Heart right ventricle (tissue), 16 donors: Measurements from ENCODE around the gene ACSF2. TPM values are rescaled to one million over a fixed set of nuclear protein-coding genes. Genes with fewer than 3 reads are reported as not detected.

Experiments used
- ATAC-seq, 8 donors: fragments of 200-7000 bp; cut with Tn5 transposase; one replicate each; pipeline ENCODE4 v1.9.1; 2020; ENCODE audit warnings: mild to moderate bottlenecking in 8 of 8, moderate library complexity in 8 of 8, moderate number of reproducible peaks in 1 of 8
- DNase-seq, 2 donors: peaks; one replicate each; pipeline ENCODE4 v3.0.0-alpha.2; 2020
- H3K27ac ChIP-seq, 10 donors: fragments of 200-600 bp; sonication (generic) in 2 of 10; one replicate each; pipeline versions ENCODE4 v1.5.0 to v1.8.0; 2020 to 2022; ENCODE audit warnings: mild to moderate bottlenecking in 3 of 10
- H3K27me3 ChIP-seq, 7 donors: fragments of 200-600 bp; one replicate each; pipeline ENCODE4 v1.8.0; 2021 to 2022; ENCODE audit warnings: mild to moderate bottlenecking in 2 of 7
- H3K36me3 ChIP-seq, 9 donors: fragments of 200-600 bp; sonication (generic) in 1 of 9; one replicate each; pipeline versions ENCODE4 v1.5.0 to v1.8.0; 2020 to 2022; ENCODE audit warnings: mild to moderate bottlenecking in 2 of 9
- H3K4me1 ChIP-seq, 9 donors: fragments of 200-600 bp; sonication (generic) in 1 of 9; one replicate each; pipeline versions ENCODE4 v1.5.0 to v1.8.0; 2020 to 2022; ENCODE audit warnings: mild to moderate bottlenecking in 4 of 9
- H3K4me3 ChIP-seq, 10 donors: fragments of 200-600 bp; sonication (generic) in 2 of 10; one replicate each; pipeline versions ENCODE4 v1.5.0 to v1.8.0; 2020 to 2022; ENCODE audit warnings: mild to moderate bottlenecking in 7 of 10, moderate library complexity in 2 of 10
- H3K9me3 ChIP-seq, 11 donors: fragments of 200-600 bp in 10 of 11; sonication (generic) in 2 of 11; one replicate each; pipeline versions ENCODE4 v1.5.0 to v1.8.0; 2013 to 2022; ENCODE audit warnings: mild to moderate bottlenecking in 2 of 11, control low read depth in 1 of 11, moderate library complexity in 1 of 11
- WGBS, 2 donors: extraction: QIAGEN DNeasy Blood & Tissue Kit; methylation state at CpG; one replicate each; pipeline ENCODE4 v1.1.7; 2013; ENCODE audit warnings: inconsistent platforms in 1 of 2; 5-methylcytosine and 5-hydroxymethylcytosine counted together
- intact Hi-C, 10 donors: fragments of 100-400 bp; cut with DNase I; formaldehyde crosslinking; loops; one replicate each; pipeline versions ENCODE4 v1.11.1 to v1.14.2; 2022
- polyA plus RNA-seq, 2 donors: library from polyadenylated mRNA; stranded (reverse); fragments of 200-250 nt; gene quantifications; one replicate each; pipeline ENCODE4 v1.2.3, GENCODE V29; 2013
- total RNA-seq, 10 donors: library from RNA; stranded (reverse); fragmentation: NEBNext Ultra II Directional in 3 of 10; extraction: Animal tissue kit (Norgen Biotek cat#: 25700) in 3 of 10; gene quantifications; one replicate each; pipeline versions ENCODE4 v1.2.1 to v1.2.4, GENCODE V29; 2021 to 2023
- TF ChIP-seq, protein P1 (sequence below), 9 donors: fragments of 200-600 bp; sonication (generic) in 2 of 9; IDR thresholded peaks; one replicate each; pipeline versions ENCODE4 v1.5.0 to v1.8.0; 2021 to 2022; ENCODE audit warnings: antibody characterized with exemption in 9 of 9, mild to moderate bottlenecking in 5 of 9, moderate library complexity in 1 of 9
- donor health status: Arrhythmogenic right ventricular cardiomyopathy.
- donor health status: ischemic (EF 13 %, LVEDD 7.1; RV severe dilation, severe dysfunction).
- donor health status: healthy with polysubstance abuse.
- donor health status: DM: no; HTN: yes; CAD: no.
- donor health status: DM: no; HTN: no; CAD: no.
- donor health status: ischemic (EF 25% LVEDD 6.9; RV normal size, moderate dysfunction).
- donor health status: ischemic (EF 25% LVEDD 5.7; RV mildly dilated, moderate dysfunction).
- donor health status: healthy.
- donor health status: DM: yes; HTN: yes; CAD: no.
- donor health status: Ischemic cardiomyopathy.
- donor health status: ischemic (EF 35%, LVEDD 5.7; RV mildly dilated, moderate dysfunction).
- donor health status: nonischemic (EF 11% LVEDD 7.7; RV severe dilation, severe dysfunction).
- donor health status: DM: yes; HTN: yes; CAD: no.
- donor health status: PGD.
- donor health status: ischemic (EF 29% LVEDD 5.4; RV normal size, mild dysfunction).
- donor health status: nonischemic (EF 23%, LVEDD 6.1; RV moderate dilation, normal function).

ACSF2 gene
- total and polyA plus RNA-seq, 12 donors = 7.9 to 45.0 (median 19.7) TPM

GRCh38 chr17:50523208-50523607 is 97.2 kb downstream of the ACSF2 start:
- no peaks in the 10 kb centered on the region for H3K9me3 ChIP-seq
- H3K4me3 ChIP-seq = no peak overlapping the region
- H3K27ac ChIP-seq = no peak overlapping the region
- TF ChIP-seq, protein P1, sequence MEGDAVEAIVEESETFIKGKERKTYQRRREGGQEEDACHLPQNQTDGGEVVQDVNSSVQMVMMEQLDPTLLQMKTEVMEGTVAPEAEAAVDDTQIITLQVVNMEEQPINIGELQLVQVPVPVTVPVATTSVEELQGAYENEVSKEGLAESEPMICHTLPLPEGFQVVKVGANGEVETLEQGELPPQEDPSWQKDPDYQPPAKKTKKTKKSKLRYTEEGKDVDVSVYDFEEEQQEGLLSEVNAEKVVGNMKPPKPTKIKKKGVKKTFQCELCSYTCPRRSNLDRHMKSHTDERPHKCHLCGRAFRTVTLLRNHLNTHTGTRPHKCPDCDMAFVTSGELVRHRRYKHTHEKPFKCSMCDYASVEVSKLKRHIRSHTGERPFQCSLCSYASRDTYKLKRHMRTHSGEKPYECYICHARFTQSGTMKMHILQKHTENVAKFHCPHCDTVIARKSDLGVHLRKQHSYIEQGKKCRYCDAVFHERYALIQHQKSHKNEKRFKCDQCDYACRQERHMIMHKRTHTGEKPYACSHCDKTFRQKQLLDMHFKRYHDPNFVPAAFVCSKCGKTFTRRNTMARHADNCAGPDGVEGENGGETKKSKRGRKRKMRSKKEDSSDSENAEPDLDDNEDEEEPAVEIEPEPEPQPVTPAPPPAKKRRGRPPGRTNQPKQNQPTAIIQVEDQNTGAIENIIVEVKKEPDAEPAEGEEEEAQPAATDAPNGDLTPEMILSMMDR (IDR thresholded peaks at IDR 0.05) = no peak
- intact Hi-C loops = no loop called here
- peaks cover 0 to 6% (median 0%) of the 10 kb centered on the region in 9 donors for H3K4me1 ChIP-seq
- ATAC-seq (no peak), DNase-seq (no peak)
- WGBS, 2 donors = 86 to 89% methylated on average over 2 of the region's 2 CpGs
- H3K36me3 ChIP-seq = no peaks in the 10 kb centered on the region
- H3K27me3 ChIP-seq = no peaks in the 10 kb centered on the region

Other genes starting within 250 kb of the ACSF2 start
- 100 to 1,000 TPM in 1 of 10 donors, 10 to 100 TPM in 9; 31.7 to 455 (median 45.9) TPM for gene COL1A1, start 224.6 kb upstream of the ACSF2 start, total RNA-seq
- 10 to 100 TPM; 30.2 to 81.5 TPM for gene COL1A1, start 224.6 kb upstream of the ACSF2 start, polyA plus RNA-seq
- not detected for gene TMEM92, start 151.8 kb upstream of the ACSF2 start, total RNA-seq
- gene TMEM92, start 151.8 kb upstream of the ACSF2 start, polyA plus RNA-seq = under 1 TPM in 1 of 2 donors, not detected in 1; 0.04 TPM
- gene XYLT2, start 80.1 kb upstream of the ACSF2 start, total RNA-seq = 10 to 100 TPM; 11.2 to 17.1 (median 11.9) TPM
- 10 to 100 TPM in 1 of 2 donors, 1 to 10 TPM in 1; 8.1 to 14.6 TPM for gene XYLT2, start 80.1 kb upstream of the ACSF2 start, polyA plus RNA-seq
- gene MRPL27, start 53.0 kb upstream of the ACSF2 start, total RNA-seq = 10 to 100 TPM; 54.8 to 90.0 (median 63.0) TPM
- 100 to 1,000 TPM; 241 to 253 TPM for gene MRPL27, start 53.0 kb upstream of the ACSF2 start, polyA plus RNA-seq
- 1 to 10 TPM in 2 of 10 donors, under 1 TPM in 8; 0.25 to 1.8 (median 0.67) TPM for gene EME1, start 53.0 kb upstream of the ACSF2 start, total RNA-seq
- gene EME1, start 53.0 kb upstream of the ACSF2 start, polyA plus RNA-seq = under 1 TPM; 0.20 to 0.51 TPM
- 10 to 100 TPM; 19.2 to 48.3 (median 24.7) TPM for gene LRRC59, start 28.7 kb upstream of the ACSF2 start, total RNA-seq
- 10 to 100 TPM; 11.4 to 83.1 TPM for gene LRRC59, start 28.7 kb upstream of the ACSF2 start, polyA plus RNA-seq
- under 1 TPM in 3 of 10 donors, not detected in 7; 0.13 to 0.74 (median 0.20) TPM for gene CHAD, start 42.7 kb downstream of the ACSF2 start, total RNA-seq
- under 1 TPM in 1 of 2 donors, not detected in 1; 0.44 TPM for gene CHAD, start 42.7 kb downstream of the ACSF2 start, polyA plus RNA-seq
- 10 to 100 TPM; 36.2 to 52.3 (median 45.5) TPM for gene RSAD1, start 52.6 kb downstream of the ACSF2 start, total RNA-seq
- 10 to 100 TPM; 31.8 to 47.9 TPM for gene RSAD1, start 52.6 kb downstream of the ACSF2 start, polyA plus RNA-seq
- 1 to 10 TPM in 4 of 10 donors, under 1 TPM in 6; 0.19 to 1.6 (median 0.59) TPM for gene MYCBPAP, start 82.2 kb downstream of the ACSF2 start, total RNA-seq
- under 1 TPM; 0.17 to 0.80 TPM for gene MYCBPAP, start 82.2 kb downstream of the ACSF2 start, polyA plus RNA-seq
- gene EPN3, start 106.5 kb downstream of the ACSF2 start, total RNA-seq = 10 to 100 TPM in 5 of 10 donors, 1 to 10 TPM in 5; 5.2 to 21.5 (median 10.1) TPM
- 10 to 100 TPM in 1 of 2 donors, 1 to 10 TPM in 1; 3.0 to 18.9 TPM for gene EPN3, start 106.5 kb downstream of the ACSF2 start, polyA plus RNA-seq
- 10 to 100 TPM; 18.5 to 80.6 (median 63.3) TPM for gene SPATA20, start 121.0 kb downstream of the ACSF2 start, total RNA-seq
- 10 to 100 TPM; 12.6 to 88.4 TPM for gene SPATA20, start 121.0 kb downstream of the ACSF2 start, polyA plus RNA-seq
- gene CACNA1G, start 134.5 kb downstream of the ACSF2 start, total RNA-seq = under 1 TPM; 0.14 to 0.46 (median 0.27) TPM
- under 1 TPM; 0.04 to 0.22 TPM for gene CACNA1G, start 134.5 kb downstream of the ACSF2 start, polyA plus RNA-seq
- 1 to 10 TPM in 6 of 10 donors, under 1 TPM in 3, not detected in 1; 0.23 to 5.7 (median 1.1) TPM for gene ABCC3, start 208.7 kb downstream of the ACSF2 start, total RNA-seq
- 1 to 10 TPM in 1 of 2 donors, under 1 TPM in 1; 0.41 to 2.0 TPM for gene ABCC3, start 208.7 kb downstream of the ACSF2 start, polyA plus RNA-seq